Measurements from ENCODE around the gene S100A5.

DNA sequence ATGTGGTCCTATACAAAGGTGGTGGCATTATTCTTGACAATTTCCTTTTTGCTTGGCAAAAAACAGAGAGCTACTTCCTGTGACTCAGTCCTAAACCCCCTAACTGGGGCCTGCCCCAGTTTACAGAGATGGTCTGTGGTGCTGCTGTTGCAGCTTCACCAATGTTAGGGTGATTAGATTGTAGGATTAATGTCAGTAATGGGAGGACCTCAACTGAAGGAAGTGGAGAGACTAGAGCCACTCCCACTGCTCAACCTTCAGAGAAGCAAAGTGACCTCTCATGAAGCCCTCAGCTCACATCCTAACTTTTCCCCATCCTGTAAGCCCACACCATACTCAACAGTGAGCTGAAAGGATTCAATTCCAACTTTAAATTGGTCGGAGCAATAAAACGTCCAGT lies 8.6 kb downstream of the S100A5 start:
- TF ChIP-seq, protein P1, sequence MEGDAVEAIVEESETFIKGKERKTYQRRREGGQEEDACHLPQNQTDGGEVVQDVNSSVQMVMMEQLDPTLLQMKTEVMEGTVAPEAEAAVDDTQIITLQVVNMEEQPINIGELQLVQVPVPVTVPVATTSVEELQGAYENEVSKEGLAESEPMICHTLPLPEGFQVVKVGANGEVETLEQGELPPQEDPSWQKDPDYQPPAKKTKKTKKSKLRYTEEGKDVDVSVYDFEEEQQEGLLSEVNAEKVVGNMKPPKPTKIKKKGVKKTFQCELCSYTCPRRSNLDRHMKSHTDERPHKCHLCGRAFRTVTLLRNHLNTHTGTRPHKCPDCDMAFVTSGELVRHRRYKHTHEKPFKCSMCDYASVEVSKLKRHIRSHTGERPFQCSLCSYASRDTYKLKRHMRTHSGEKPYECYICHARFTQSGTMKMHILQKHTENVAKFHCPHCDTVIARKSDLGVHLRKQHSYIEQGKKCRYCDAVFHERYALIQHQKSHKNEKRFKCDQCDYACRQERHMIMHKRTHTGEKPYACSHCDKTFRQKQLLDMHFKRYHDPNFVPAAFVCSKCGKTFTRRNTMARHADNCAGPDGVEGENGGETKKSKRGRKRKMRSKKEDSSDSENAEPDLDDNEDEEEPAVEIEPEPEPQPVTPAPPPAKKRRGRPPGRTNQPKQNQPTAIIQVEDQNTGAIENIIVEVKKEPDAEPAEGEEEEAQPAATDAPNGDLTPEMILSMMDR (IDR thresholded peaks at IDR 0.05): no peak
- TF ChIP-seq POLR2A (IDR thresholded peaks at IDR 0.05): no peak

Data from esophagus squamous epithelium (tissue), 4 donors.